Putamen (tissue), 1 donor: Measurements from ENCODE around the gene TEKTIP1.
"Not testable (repeated sequence)": the region's sequence is repeated elsewhere in the genome, so short reads cannot be mapped to it uniquely, and the experiment has no call there.

Experiments used
- DNase-seq: peaks from one replicate; pipeline ENCODE4 v3.0.0-alpha.2; 2016; ENCODE audit warnings: low spot score

Gene TEKTIP1

GRCh38 chr19:3507371-3508120 is 31.4 kb upstream of the TEKTIP1 start:
- DNase-seq: no peak

DNA sequence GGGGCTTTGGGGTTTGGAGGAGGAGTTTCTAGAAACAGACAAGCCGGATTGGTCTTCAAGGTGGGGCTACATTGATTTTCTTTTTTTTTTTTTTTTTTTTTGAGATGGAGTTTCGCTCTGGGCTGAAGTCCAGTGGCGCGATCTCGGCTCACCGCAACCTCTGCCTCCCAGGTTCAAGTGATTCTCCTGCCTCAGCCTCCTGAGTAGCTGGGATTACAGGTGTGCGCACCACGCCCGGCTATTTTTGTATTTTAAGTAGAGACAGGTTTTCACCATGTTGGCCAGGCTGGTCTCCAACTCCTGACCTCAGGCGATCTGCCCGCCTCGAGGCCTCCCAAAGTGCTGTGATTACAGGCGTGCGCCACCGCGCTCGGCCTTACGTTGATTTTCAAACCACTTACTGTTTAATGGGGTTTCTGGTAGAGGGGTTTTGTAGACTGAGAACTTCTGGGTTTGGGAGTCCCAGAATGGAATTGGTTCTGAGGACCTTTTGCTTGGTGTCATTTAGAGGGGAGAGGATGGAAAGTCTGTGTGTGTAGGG is 30.8 kb upstream of the TEKTIP1 start:
- not testable (repeated sequence) for DNase-seq

GRCh38 chr19:3508771-3509535 is 30.0 kb upstream of the TEKTIP1 start:
- no peak for DNase-seq

DNA sequence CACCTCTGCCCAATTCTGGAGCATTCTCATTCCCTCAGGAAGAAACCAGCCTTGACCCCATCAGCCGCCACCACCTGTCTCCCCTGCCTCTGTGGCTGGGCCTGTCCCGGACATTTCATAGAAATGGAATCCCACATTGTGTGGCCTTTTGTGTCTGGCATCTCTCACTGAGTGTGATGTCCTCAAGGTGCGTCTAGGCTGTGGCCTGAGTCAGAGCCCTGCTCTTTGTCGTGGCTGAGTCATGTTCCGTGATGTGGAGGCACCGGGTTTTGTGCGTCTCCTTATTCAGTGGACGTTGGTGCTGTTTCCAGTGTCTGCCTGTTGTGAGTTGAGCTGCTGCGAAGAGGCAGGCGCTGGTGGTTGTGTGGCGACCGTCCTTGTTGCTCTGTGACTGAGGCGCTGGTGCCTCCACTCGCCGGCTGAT is 29.4 kb upstream of the TEKTIP1 start:
- DNase-seq: no peak

DNA sequence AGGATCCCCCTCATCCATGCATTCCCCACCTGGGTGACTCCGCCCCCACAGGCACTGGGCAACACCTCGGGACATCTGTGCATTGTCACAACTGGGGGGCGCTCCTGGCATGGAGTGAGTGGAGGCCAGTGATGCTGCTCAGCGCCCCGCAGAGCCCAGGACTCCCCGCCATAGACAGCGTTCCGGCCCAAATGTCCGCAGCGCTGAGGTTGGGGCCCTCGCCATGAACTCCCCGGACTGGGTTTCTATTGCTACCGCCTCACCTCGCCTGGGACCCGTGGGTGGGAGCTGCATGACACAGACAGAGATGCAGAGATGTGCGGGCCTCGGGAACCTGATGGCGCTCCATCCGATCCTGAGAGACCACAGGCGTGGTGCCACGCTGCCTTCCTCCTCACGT is 28.2 kb upstream of the TEKTIP1 start:
- no peak for DNase-seq

DNA sequence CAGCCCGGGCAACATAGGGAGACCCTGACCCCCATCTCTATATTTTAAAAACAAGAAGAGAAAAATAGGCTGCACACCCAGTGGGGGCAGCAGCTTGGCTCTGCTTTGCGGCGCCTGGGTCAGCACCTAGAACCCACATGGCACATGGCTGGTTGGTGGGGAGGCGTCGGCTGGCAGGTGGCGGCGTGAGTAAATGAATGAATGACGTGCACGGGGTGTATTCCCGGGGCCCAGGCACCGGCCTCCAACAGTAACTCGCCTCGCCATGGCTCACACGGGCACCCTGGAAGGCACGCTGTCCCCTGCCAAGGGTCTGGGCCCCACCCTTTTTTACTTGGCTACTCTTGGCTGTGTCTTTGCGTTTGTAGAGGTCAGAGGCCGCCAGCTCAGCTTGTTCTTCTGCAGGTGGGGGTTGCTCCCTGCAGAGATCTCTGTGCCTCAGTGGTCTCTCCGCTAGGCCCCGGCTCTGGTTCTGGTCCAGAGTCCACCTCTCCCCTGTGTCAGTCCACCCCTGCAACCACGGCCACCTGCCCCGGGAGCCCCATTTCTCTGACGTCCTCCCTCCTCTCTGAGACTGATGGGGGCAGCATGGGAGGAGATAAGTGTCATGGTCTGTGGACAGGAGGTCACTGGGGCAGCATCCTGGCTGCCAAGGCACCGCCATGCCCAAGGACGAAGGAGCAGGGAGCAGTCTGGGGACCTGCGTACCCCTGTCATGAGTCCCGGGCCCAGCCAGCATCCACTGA is 27.3 kb upstream of the TEKTIP1 start:
- DNase-seq: no peak

DNA sequence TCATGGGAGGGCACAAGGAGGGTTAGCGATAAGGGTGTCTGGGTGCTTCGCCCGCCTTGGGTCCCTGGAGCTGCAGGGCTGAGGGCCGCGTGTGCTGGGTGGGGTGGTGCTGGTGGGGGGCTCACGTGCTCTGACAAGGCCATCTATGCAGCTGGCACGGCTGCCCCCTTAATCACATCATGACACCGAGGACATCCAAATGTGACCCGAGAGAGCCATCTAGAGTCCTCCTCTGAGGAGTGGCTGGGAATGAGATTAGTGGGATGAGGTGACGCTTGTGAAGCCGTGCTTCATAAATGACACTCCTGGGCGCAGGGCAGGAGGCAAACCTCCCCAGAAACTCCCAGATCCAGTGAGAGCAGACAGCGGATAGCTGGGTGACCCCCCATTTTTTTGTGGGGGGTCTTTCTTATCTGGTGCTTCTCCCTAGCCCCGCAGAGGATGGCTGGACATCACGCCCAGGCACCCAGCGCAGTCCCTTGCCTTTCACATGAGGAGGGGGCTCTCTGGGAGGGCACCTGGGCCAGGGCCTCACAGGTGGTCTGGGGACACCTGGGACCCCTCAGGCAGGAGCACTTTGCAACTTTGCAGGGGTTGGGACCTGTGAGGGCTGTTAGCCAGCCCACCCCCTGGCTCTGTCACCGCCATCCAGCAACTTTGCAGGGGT is 26.3 kb upstream of the TEKTIP1 start:
- no peak for DNase-seq

DNA sequence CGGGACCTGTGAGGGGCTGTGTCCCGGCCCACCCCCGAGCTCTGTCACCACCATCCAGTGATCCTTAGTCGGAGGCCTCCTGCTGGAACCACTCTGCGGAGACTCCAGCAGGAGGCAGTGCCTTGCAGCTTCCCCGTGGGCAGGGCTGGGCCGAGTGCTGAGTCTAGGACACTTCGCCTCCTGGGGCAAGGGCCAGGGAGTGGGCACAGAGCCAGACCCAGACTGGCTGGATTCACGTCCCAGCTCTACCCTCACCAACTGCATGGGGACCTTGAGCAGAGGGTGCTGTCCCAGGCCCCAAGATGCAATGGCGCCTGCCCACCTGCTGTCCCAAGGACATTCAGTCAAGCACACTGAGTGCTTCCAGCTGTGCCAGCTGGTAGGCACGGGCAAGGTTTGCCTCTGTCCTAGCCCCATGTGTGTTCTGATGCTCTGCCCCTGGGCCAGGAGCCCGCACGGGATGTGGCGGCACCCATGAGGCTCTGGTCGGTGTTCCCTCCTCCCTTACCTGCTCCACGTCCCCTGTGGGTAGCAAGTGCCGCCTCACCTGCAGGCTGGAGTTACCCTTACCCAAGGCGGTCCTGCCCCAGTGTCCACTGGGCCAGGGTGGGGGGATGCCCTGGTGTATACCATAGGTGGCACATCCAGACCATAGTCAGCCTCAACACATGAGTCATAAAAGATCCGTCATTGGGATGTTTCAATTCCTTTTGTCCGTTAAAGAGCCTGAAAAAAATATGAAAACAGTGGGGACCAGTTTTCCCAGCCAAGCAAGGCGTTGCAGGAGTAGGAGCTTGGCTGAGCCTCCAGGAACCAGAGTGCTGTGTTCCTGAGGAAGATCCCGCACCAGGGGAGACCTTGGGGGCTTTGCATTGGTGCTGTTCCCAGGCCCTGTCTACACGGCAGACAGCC is 25.5 kb upstream of the TEKTIP1 start:
- DNase-seq: no peak

DNA sequence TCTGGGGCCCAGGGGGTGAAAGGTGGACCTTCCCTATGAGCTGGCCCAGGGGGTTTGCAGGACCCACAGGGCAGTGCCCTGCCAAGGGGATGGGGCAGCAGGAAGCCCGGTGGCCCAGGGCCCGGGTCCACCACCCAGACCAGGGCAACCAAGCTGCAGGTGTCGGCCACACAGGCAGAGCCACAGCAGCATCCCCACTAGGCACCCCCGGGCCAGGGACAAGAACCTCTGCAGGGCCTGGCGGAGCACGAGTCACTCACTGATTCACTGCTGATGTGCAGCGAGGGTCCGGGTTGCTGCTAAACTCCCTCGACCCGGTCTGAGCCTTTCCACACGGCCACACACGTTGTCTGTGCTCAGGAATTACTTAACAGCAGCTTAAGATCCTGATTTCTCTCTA is 24.0 kb upstream of the TEKTIP1 start:
- DNase-seq: no peak

DNA sequence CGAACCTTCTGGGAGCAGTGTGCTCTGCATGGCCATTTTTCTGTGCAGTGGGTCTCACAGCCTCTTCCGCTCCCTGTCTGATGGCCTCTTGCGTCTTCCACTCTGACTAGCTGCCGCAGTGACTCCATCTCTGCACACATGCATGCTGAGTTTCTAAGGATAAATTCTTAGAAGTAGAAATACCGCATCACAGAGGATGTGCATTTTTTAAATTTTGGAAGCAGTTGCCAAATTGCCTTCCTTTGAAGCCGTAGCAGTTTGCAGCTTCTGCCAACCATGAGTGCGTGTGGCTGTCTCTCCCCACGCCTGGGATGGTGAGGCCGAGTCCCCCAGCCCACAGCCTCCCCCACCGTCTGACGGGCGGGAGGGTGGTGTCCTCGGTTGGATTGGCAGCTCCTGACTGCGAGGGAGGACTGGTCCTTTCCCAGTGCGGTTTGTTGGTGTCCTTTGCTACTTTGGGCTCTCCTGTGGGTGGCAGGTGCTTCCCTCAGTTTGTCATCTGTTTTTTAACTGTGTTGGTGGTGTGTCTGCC is 23.0 kb upstream of the TEKTIP1 start:
- DNase-seq: no peak

DNA sequence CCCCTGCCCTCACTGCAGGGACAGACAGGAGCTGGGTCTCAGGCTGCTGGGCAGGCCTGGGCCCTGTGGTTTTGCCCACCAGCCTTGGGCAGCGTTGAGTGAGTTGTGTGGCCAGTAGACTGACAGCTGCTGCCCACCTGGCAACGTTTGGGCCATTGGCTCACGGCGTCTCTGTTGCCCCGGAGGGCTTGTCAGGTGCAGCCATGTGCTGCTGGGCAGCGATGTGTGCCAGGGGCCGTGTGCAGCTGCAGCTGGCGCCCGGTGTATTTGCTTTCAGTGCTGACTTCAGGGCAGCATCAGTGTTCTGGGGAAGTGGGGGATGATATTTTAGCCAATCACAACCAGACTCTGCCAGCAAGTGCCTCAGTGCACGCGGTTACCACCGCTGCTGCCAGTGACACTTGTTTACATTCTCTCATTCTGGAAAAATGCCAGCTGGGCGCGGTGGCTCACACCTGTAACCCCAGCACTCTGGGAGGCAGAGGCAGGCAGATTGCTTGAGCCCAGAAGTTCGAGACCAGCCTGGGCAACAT is 22.2 kb upstream of the TEKTIP1 start:
- no peak for DNase-seq

DNA sequence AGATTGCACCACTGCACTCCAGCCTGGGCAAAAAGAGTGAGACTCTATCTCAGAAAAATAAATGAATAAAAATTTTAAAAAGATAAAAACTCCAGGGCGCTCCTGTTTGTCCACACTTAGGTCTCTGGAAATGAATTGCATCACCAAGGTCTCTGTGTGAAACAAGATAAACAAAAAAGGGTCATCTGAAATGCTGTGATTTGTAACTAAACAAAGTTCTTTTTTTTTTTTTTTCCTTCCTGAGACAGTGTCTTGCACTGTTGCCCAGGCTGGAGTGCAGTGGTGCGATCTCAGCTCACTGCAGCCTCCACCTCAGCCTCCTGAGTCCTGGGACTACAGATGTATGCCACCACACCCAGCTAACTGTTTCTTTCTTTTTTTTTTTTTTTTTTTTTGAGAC is 21.3 kb upstream of the TEKTIP1 start:
- no peak for DNase-seq

DNA sequence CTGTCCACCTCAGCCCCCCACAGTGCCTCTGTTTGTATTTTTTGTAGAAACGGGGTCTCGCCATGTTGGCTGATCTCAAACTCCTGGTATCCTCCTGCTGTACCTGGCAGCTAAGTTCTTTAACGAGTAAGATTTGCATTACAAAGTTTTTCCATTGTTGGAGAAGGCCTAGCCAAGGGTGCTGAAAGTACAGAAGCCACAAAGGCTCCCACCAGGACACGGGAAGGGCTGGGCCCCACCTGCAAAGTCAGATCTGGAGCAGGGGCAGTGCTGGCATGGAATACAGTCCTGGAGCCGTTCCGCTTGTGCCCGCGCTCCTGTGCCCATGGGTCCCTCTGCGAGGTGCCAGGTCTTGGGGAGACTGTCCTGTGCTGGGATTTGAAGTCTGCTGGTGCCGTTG is 20.7 kb upstream of the TEKTIP1 start:
- DNase-seq: no peak

DNA sequence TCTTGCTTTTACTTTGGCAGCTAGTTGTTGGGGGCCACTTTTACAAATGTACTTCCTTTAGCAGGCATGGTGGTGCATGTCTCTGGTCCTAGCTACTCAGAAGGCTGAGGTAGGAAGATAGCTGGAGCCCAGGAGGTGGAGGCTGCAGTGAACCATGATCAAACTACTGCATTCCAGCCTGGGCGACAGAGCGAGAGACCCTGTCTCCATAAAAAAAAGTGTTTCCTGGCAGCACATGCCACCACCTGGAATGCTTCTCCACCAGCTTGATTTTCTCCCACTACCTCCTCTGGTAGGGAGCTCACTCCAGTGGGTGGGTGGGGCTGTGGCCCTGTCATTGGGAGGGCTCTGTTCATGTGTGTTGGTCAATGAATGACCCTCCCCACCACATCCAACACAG is 20.3 kb upstream of the TEKTIP1 start:
- DNase-seq: no peak

DNA sequence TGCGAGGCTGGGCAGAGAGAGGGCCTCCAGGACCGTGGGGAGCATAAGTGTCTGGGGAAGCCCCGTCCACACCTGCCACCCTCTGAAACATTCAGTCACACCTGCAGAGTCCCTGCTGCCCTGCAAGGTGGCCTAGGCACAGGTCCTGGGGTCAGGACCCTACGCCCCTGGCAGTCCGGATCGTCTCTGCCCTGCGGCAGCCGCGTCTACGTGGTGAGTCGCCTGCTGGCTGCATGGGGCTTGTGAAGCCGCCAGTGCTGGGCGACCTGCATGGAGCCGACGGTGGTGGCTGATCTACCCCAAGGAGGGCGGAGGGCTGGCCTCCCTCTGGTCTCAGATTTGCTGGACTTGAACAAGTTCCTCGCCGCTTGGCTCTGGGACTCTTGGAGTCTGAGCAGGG is 19.8 kb upstream of the TEKTIP1 start:
- no peak for DNase-seq

DNA sequence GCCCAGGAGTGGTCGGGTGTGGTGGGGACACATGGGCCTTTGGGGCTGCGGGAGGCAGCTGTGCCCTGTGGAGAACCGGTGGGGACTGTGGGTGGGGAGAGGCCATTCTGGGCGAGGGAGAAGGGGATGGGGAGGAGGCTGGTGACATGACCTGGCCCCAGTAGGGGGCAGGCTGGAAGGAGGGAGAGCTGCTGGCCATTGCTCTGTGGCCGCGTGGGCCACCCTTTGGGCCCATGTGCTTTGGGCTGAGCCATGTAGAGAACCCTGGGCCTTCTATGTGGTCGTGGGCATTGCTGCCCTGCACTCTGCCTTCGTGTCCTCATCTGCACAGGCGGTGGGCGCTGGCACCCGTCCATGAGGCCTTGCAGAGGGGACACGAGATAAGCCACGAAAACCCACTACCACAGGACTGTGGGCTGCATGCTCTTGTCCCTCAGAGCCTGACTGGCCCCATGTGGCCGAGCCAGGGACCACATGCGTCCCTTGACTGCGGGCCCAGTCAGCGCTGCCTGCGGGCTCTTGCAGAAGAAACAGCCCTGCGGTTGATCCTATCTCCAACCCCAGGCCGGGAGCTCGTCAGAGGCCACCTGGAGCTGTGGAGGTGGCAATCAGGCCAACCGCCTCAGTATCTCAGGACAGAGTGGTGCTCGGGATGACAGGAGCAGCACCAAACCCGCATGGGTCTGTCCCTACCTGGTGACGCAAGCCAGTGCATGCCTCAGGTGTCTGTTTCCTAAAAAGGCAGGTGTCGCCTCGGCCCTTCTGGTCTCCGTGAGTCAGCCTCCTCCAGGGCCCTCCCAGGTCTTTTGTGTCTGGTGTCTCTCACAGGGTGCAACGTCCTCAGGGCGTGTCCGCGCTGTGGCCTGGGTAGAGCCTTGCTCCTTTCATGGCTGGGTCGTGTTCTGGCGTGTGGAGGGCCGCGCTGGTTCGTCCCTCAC is 18.5 kb upstream of the TEKTIP1 start:
- DNase-seq: no peak

DNA sequence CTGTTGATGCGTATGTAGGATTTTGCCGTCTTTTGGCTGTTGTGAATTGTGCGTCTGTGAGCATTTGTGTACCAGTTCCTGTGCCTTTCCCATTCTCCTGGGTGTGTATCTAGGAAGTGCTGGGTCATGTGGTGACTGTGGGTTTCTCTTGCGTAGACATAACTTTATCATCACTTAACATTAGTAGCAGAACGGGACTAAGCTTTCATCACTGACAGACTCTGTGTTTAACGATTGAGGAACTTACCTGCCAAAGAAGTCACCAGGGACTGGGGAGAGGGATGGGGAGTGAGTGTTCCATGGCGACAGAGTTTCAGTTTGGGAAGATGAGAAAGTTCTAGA is 17.9 kb upstream of the TEKTIP1 start:
- no peak for DNase-seq

- no peak for DNase-seq
Observed at GRCh38 chr19:3522421-3523360, 16.3 kb upstream of the TEKTIP1 start.
